GM12878 (cell line): Measurements from ENCODE around the gene EIF4E2. TPM values are rescaled to one million over a fixed set of nuclear protein-coding genes. Genes with fewer than 3 reads are reported as not detected.

Experiments used
- BCLAF1 ChIP-seq: fragments of 450-650 bp; IDR thresholded peaks from 2 replicates; pipeline ENCODE4 v1.6.1; 2017; ENCODE audit warnings: antibody characterized with exemption, mild to moderate bottlenecking, moderate library complexity
- CBFB ChIP-seq: IDR thresholded peaks from 2 replicates; pipeline ENCODE4 v1.6.1; 2016; ENCODE audit warnings: antibody characterized with exemption, low read depth
- CBX3 ChIP-seq: fragments of 200-600 bp; sonication (generic); IDR thresholded peaks from 2 replicates; pipeline ENCODE4 v1.6.1; 2016; ENCODE audit warnings: low read depth, borderline replicate concordance
- E2F8 ChIP-seq: fragments of 450-650 bp; IDR thresholded peaks from 2 replicates; pipeline ENCODE4 v1.6.1; 2018; ENCODE audit warnings: mild to moderate bottlenecking, low read depth, moderate library complexity; ENCODE audit not compliant: partially characterized antibody
- FOS ChIP-seq: IDR thresholded peaks from 3 replicates; pipeline ENCODE4 v1.6.1; 2011; ENCODE audit warnings: borderline replicate concordance; ENCODE audit not compliant: insufficient read length; ENCODE audit errors: extremely low read depth
- JUND ChIP-seq: IDR thresholded peaks from 2 replicates; pipeline ENCODE4 v1.6.1; 2012; ENCODE audit warnings: low read depth, mild to moderate bottlenecking, low read length, improper control_type of control experiment, moderate library complexity
- LARP7 ChIP-seq: fragments of 450-650 bp; IDR thresholded peaks from 2 replicates; pipeline ENCODE4 v1.6.1; 2017; ENCODE audit warnings: mild to moderate bottlenecking
- MLLT1 ChIP-seq: fragments of 450-650 bp; IDR thresholded peaks from 2 replicates; pipeline ENCODE4 v1.6.1; 2016; ENCODE audit warnings: mild to moderate bottlenecking
- NFYB ChIP-seq: IDR thresholded peaks from 2 replicates; pipeline ENCODE4 v1.6.1; 2011; ENCODE audit warnings: low read depth, mild to moderate bottlenecking, low read length, improper control_type of control experiment, moderate library complexity; ENCODE audit not compliant: insufficient read depth
- NRF1 ChIP-seq: conservative IDR thresholded peaks from 2 replicates; pipeline ENCODE4 v1.6.1; 2011; ENCODE audit warnings: mild to moderate bottlenecking, low read depth, low read length, improper control_type of control experiment
- PAX8 ChIP-seq: fragments of 450-650 bp; IDR thresholded peaks from 2 replicates; pipeline ENCODE4 v1.6.1; 2017; ENCODE audit warnings: mild to moderate bottlenecking, moderate library complexity
- POLR2A ChIP-seq: IDR thresholded peaks from 2 replicates; pipeline ENCODE4 v1.6.1; 2011; ENCODE audit warnings: low read depth, mild to moderate bottlenecking, low read length
- RAD51 ChIP-seq: fragments of 450-650 bp; IDR thresholded peaks from 2 replicates; pipeline ENCODE4 v1.6.1; 2016; ENCODE audit warnings: moderate library complexity, mild to moderate bottlenecking, inconsistent platforms
- RFX5 ChIP-seq: IDR thresholded peaks from 2 replicates; pipeline ENCODE4 v1.6.1; 2011; ENCODE audit warnings: low read depth, low read length, improper control_type of control experiment
- SIX5 ChIP-seq: IDR thresholded peaks from 2 replicates; pipeline ENCODE4 v1.6.1; 2011; ENCODE audit warnings: mild to moderate bottlenecking, low read depth, low read length, moderate library complexity; ENCODE audit not compliant: severe bottlenecking
- SMAD5 ChIP-seq: IDR thresholded peaks from 2 replicates; pipeline ENCODE4 v1.6.1; 2016; ENCODE audit warnings: antibody characterized with exemption, low read depth
- SMC3 ChIP-seq: IDR thresholded peaks from 2 replicates; pipeline ENCODE4 v1.6.1; 2011; ENCODE audit warnings: low read length, improper control_type of control experiment, borderline replicate concordance
- SPI1 ChIP-seq: IDR thresholded peaks from 2 replicates; pipeline ENCODE4 v1.6.1; 2011; ENCODE audit warnings: low read depth, mild to moderate bottlenecking, low read length, moderate library complexity, borderline replicate concordance; ENCODE audit not compliant: insufficient read depth
- SRF ChIP-seq, 2 experiments: IDR thresholded peaks; 2 replicates each; pipeline ENCODE4 v1.6.1; 2011; ENCODE audit warnings: low read depth in 2 of 2, low read length in 2 of 2, mild to moderate bottlenecking in 1 of 2, moderate library complexity in 1 of 2
- TAF1 ChIP-seq: IDR thresholded peaks from 2 replicates; pipeline ENCODE4 v1.6.1; 2011; ENCODE audit warnings: mild to moderate bottlenecking, low read depth, low read length, borderline replicate concordance
- USF2 ChIP-seq: IDR thresholded peaks from 2 replicates; pipeline ENCODE4 v1.6.1; 2011; ENCODE audit warnings: low read depth, low read length, improper control_type of control experiment, borderline replicate concordance
- ZBED1 ChIP-seq: IDR thresholded peaks from 2 replicates; pipeline ENCODE4 v1.6.1; 2016; ENCODE audit warnings: borderline replicate concordance
- polyA plus RNA-seq, 11 experiments: library from polyadenylated mRNA; depleted of rRNA in 4 of 11; unstranded in 6 of 11; stranded (reverse) in 5 of 11; fragments of >200 nt; fragmentation: Nextera tagmentation in 4 of 11; fragmentation: Illumina TruSeq in 1 of 11; extraction: Ambion mirVana in 4 of 11; extraction: Trizol in 1 of 11; gene quantifications; 1 replicate in 1 of 11; 2 replicates in 10 of 11; pipeline versions ENCODE4 v1.2.1 to v1.2.3, GENCODE V29; 2011 to 2016; ENCODE audit warnings: inconsistent platforms in 2 of 11, missing spikeins in 2 of 11, low read depth in 1 of 11
- total RNA-seq, 4 experiments: library from RNA; depleted of rRNA in 3 of 4; stranded (reverse); fragments of >200 nt in 3 of 4; fragmentation: Illumina TruSeq in 1 of 4; extraction: Trizol in 1 of 4; gene quantifications; 2 replicates each; pipeline versions ENCODE4 v1.2.1 to v1.2.3, GENCODE V29; 2013 to 2021

The EIF4E2 gene
- total and polyA plus RNA-seq, 10 of the 15 experiments (the other 5 are each of a cell fraction or from before 2014, with no cell fraction given): 56.1 to 158 (median 110) TPM

GRCh38 chr2:232550354-232551249, at the start of gene EIF4E2, which contains the start of gene TIGD1 (continued):
- TF ChIP-seq LARP7 (peak; percentile 84), E2F8 (no peak), RFX5 (no peak), NRF1 (peak; percentile 88), TAF1 (peak; percentile 84; the same call in 1 of the 2 replicates), MLLT1 (no peak; the same call in 1 of the 2 replicates), FOS (no peak), NFYB (peak; percentile 22; the same call in 1 of the 2 replicates), BCLAF1 (no peak), CBFB (peak; percentile 24; the same call in 1 of the 2 replicates), SPI1 (peak; percentile 57; the same call in 1 of the 2 replicates), USF2 (no peak), JUND (no peak), PAX8 (no peak), SMC3 (no peak), CBX3 (no peak), ZBED1 (0 out of 2 replicates have a peak, but pooled peaks have one; percentile 39), SMAD5 (no peak), POLR2A (peak; percentile 97), RAD51 (no peak), SRF (IDR thresholded peaks at IDR 0.05; ENCODE audit: low read depth in 2 of 2, low read length in 2 of 2) (peak in 1 of 2 experiments; percentile 86; a peak in 3 of 4 replicates), SIX5 (peak; percentile 59)
